Ishikawa (cell line): ENCODE results near the gene ATG14.

Experiments used
- CREB1 ChIP-seq: IDR thresholded peaks from 2 replicates; pipeline ENCODE4 v1.6.1; 2012; ENCODE audit warnings: low read depth
- EGR1 ChIP-seq: IDR thresholded peaks from 2 replicates; pipeline ENCODE4 v1.6.1; 2012
- MAX ChIP-seq: IDR thresholded peaks from 2 replicates; pipeline ENCODE4 v1.6.1; 2012
- REST ChIP-seq: IDR thresholded peaks from 2 replicates; pipeline ENCODE4 v1.6.1; 2012; ENCODE audit warnings: low read depth, mild to moderate bottlenecking
- TAF1 ChIP-seq: IDR thresholded peaks from 2 replicates; pipeline ENCODE4 v1.6.1; 2012; ENCODE audit warnings: low read depth, mild to moderate bottlenecking
- TCF12 ChIP-seq: IDR thresholded peaks from 2 replicates; pipeline ENCODE4 v1.6.1; 2012; ENCODE audit warnings: low read depth

- no peak for TF ChIP-seq REST
- TF ChIP-seq CREB1, result no peak
- no peak for TF ChIP-seq MAX
- no peak for TF ChIP-seq TCF12
- TF ChIP-seq TAF1, result no peak
- TF ChIP-seq EGR1, result no peak
Observed at GRCh38 chr14:55377236-55377635, 34.4 kb downstream of the ATG14 start.
